Inflammatory macrophage treated with lipopolysaccharide for 4 hours (primary cell): ENCODE results near the gene EHBP1.

Source experiments
- DNase-seq: peaks from one replicate; pipeline ENCODE4 v3.0.0-alpha.2; 2020

EHBP1 gene

GRCh38 chr2:62826141-62826540 lies 120.6 kb downstream of the EHBP1 start:
- DNase-seq: no peak

- no peak for DNase-seq
Observed at GRCh38 chr2:62826953-62827675, 121.6 kb downstream of the EHBP1 start.

- no peak for DNase-seq
Observed at GRCh38 chr2:62831729-62832128, 126.2 kb downstream of the EHBP1 start.

DNA sequence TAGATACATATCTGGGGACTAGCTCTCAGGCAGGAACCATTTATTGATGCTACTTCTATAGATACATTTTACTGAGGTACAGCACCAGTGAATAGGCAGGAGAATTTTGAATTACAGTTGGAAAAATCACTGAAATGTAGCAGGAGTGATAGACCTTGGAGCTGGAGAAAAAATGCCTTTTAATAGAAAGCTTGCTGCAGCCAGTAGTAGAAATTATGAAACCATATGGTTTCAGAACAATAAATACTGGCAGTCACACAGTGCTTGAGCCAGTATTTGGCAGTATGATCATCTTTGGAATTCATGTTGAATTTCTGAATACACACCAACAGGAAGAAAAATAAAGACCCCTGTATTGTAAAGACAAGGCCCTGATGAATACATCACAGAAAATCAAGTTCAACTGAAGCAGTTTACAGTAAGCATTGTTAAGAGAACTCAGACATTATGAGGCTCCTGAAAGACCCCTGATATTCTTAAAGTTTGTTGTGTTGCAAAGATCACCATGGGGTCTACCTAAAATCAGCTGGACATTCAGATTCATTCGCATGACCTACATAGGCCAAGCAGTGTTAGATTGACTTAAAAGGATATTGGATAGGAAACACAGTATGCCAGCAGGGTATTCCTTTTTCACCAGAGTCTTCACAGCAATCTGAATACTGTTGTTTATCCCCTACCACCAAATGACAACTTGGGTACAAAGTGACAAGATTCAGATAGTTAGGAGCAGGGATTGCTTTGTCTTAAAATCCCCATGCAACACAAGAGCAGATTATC lies 139.0 kb downstream of the EHBP1 start:
- no peak for DNase-seq

- no peak for DNase-seq
Observed at GRCh38 chr2:62845256-62845655, 139.7 kb downstream of the EHBP1 start.

DNA sequence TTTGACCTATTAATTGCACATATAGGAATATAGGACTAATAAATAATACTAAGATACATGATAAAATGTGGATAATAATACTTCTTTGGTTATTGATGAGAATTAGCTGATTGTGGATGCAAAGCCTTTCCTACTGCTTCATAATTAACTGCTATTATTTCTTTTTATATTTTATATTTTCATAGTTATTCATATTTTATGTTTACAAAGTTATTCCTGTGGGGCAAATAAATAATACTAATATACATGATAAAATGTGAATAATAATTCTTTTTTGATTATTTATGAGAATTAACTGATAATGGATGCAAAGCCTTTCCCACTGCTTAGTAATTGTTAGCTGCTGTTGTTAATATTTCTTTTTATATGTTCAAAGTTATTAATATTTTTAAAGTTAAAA lies 146.7 kb downstream of the EHBP1 start:
- no peak for DNase-seq

GRCh38 chr2:62854600-62855514 lies 149.3 kb downstream of the EHBP1 start:
- no peak for DNase-seq

DNA sequence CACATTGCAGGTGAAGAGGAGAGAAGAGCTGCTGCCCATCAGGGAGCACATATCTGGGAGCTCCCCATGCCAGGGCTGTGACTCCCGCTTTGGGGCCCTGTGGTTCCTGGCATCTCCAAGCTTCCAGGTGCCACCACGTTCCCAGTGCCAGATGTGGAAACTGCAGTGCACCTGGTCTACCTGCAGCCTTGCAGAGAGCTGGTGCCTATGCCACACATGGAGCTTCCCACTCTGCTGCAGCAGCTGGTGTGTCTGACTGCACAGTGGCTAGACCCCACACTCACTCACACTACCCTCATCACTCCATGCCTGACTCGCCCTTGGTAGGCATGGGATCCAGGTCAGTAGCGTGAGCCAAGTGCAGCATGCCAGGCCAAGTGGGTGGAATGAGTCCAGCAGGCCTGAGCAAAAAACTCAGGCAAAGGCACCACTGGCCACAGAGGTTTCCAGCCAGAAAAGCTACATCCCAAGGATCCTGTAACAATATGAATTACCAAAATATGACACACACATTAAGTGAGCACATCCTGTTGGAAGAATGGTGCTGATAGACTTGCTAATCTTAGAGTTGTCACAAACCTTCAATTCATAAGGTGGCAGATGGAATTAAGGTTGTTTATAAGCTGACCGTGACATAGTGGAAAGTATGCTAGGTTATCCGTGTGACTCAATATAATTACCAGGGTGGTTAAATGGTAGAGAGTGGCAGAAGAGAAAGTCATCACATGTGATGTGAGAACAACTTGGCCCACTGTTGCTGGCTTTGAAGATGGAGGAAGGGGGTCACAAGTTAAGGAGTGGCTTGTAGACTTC lies 150.9 kb downstream of the EHBP1 start:
- no peak for DNase-seq

- no peak for DNase-seq
Observed at GRCh38 chr2:62857139-62857931, 151.8 kb downstream of the EHBP1 start.

GRCh38 chr2:62858231-62858832 lies 152.8 kb downstream of the EHBP1 start:
- DNase-seq: no peak

DNA sequence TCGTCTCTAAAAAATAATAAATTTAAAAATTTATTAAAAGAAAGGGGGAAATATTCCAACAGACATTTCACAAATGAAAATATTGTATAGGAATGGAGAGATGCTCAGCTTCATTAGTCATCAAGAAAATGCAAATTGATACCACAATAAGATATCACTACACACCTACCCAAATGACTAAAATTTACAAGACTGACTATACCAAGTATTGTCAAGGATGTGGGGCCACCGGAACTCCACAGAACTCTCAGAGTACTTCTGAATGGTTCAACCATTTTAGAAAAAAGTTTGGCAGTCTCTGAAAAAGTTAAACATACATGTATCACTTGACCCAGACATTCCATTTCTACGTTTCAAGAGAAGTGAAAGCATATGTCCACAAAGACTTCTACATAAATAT lies 163.4 kb downstream of the EHBP1 start:
- no peak for DNase-seq

DNA sequence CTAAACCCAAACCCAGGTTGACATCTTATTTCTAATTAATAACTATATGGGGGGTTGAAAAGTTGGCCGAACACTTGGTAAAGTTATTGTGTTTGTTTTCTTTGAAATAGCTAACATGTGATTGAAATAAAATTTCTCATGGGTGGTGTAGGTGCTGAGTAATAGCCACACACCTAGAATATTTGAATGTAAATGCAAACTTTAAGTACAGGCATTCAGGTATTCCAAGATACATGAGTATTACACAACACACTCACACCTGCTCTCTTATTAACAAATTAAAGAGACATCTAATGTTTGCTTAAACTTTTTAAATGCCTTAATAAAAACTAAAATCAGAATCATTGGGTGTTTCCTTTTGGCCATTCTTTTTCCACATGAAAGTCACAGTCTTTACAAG lies 165.5 kb downstream of the EHBP1 start:
- no peak for DNase-seq

DNA sequence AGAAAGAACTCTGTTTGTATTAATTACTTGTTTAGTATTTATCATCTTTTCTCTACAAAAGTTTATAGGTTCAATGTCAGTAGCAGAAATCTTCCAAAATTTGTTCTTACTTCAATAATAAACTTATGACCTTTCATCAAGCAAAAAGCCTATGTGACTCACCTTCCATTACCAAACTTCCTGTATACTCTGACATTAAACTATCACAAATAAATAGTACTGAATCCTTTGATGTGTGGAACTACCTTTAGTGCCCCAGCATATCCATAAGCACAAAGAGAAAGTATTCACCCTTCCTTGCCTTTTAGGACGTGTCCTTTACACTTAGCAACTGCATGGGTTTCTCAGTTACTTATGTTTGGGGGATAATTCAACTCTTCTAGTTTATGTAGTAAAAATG lies 166.0 kb downstream of the EHBP1 start:
- DNase-seq: no peak

- no peak for DNase-seq
Observed at GRCh38 chr2:62873603-62874002, 168.1 kb downstream of the EHBP1 start.

DNA sequence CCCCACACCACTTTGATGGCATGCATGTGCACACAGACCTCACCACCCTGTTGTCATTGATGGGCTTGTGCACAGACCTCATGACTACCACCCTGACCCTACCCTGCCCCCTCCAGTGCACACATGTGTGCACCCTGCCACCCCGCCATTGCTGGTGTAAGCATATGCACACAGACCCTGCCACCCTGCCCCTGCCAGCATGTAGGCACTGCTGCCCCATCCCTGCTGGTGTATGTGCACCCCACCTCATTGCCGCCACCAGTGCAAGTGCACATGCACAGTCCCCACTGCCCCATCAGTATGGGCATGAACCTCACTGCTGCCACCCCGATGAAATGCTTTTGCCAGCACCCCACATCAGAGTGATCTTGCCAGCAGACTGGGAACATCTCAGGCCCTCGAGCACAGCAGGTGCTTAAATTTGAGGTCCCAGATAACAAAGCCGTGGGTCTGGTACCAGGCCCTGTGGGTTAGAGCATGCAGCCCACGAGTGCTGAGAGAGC lies 169.4 kb downstream of the EHBP1 start:
- no peak for DNase-seq

DNA sequence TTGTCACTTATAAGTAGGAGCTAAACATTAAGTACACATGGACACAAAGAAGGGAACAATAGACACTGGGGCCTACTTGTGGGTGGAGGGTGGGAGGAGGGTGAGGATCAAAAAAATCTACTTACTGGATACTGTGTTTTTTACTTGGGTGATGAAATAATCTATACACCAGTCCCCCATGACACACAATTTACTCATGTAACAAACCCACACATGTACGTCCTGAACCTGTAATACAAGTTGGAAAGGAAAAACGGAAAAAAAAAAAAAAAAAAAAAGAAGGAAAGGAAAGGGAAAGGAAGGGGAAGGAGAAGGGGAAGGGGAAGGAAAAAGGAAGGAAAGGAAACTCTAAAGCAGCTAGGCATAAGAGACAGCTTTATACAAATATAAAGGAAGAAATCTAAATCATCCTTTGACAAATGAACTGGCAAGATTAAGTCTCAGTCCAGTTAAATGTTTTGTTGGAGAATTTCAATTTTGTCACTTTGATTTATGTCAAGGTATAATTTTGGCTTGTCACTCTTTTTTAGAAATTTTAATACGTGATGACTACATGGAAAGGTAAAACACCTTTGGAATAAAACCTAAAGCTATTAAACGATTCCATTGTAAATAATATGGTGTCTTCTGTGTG lies 175.8 kb downstream of the EHBP1 start:
- no peak for DNase-seq

DNA sequence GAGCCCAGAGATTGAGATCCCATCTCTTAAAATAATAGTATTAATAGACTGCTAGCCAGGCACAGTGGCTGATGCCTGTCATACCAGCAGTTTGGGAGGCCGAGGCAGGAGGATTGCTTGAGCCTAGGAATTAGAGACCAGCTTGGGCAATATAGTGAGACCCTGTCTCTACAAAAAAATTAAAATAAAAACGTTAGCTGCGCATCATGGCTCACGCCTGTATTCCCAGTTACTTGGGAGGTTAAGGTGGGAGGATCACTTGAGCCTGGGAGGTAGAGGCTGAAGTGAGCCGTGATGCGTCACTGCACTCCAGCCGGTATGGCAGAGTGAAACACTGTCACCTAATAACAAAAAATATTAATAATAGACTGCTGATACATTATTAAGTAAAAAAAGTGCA lies 178.1 kb downstream of the EHBP1 start:
- no peak for DNase-seq

- DNase-seq: no peak
Observed at GRCh38 chr2:62884086-62884485, 178.6 kb downstream of the EHBP1 start.

GRCh38 chr2:62884514-62884913 lies 179.0 kb downstream of the EHBP1 start:
- no peak for DNase-seq

- no peak for DNase-seq
Observed at GRCh38 chr2:62894966-62895631, 189.6 kb downstream of the EHBP1 start.
